ENCODE results near the gene PTPRH.

- TF ChIP-seq CTCF (IDR thresholded peaks at IDR 0.05) (no peak), POLR2A (IDR thresholded peaks at IDR 0.05) (no peak)
These were observed 29.5 kb downstream of the PTPRH start, which contains the start of gene SYT5 for GRCh38 chr19:55179606-55180484.

Measured in lower leg skin (tissue), 3 donors.